Tibial artery (tissue), 4 donors: Measurements from ENCODE around the gene FGF14.

Source experiments
- DNase-seq, 2 donors: peaks; one replicate each; pipeline ENCODE4 v3.0.0-alpha.2; 2019
- H3K27ac ChIP-seq, 2 donors: fragments of 200-600 bp; sonication (generic) in 1 of 2; 1 replicate in 1 of 2; 2 replicates in 1 of 2; pipeline ENCODE4 v1.5.1; 2018 to 2019; ENCODE audit warnings: mild to moderate bottlenecking in 1 of 2
- H3K27me3 ChIP-seq, 2 donors: fragments of 200-600 bp; sonication (generic) in 1 of 2; one replicate each; pipeline versions ENCODE4 v1.5.1 to v1.6.0; 2016 to 2019
- H3K36me3 ChIP-seq, 3 donors: fragments of 200-600 bp; sonication (generic) in 2 of 3; one replicate each; pipeline ENCODE4 v1.5.1; 2016 to 2019; ENCODE audit warnings: mild to moderate bottlenecking in 2 of 3
- H3K4me1 ChIP-seq, 4 donors: fragments of 200-600 bp; sonication (generic) in 2 of 4; 1 replicate in 3 of 4; 2 replicates in 1 of 4; pipeline ENCODE4 v1.5.1; 2016 to 2019
- H3K4me3 ChIP-seq, 2 donors: fragments of 200-600 bp; sonication (generic) in 1 of 2; 1 replicate in 1 of 2; 2 replicates in 1 of 2; pipeline ENCODE4 v1.5.1; 2018 to 2019; ENCODE audit warnings: mild to moderate bottlenecking in 2 of 2
- H3K9me3 ChIP-seq, 3 donors: fragments of 200-600 bp; sonication (generic) in 1 of 3; one replicate each; pipeline ENCODE4 v1.5.1; 2016 to 2019
- intact Hi-C: fragments of 100-400 bp; cut with DNase I; formaldehyde crosslinking; loops from one replicate; pipeline ENCODE4 v1.15.0; 2023; ENCODE audit warnings: low total_unique reads
- TF ChIP-seq, protein P1 (sequence below), 2 experiments: fragments of 200-600 bp in 1 of 2; fragments of 450-650 bp in 1 of 2; IDR thresholded peaks; one replicate each; pipeline ENCODE4 v1.5.1; 2017 to 2019; ENCODE audit warnings: antibody characterized with exemption in 2 of 2, mild to moderate bottlenecking in 1 of 2, moderate library complexity in 1 of 2

FGF14 gene

DNA sequence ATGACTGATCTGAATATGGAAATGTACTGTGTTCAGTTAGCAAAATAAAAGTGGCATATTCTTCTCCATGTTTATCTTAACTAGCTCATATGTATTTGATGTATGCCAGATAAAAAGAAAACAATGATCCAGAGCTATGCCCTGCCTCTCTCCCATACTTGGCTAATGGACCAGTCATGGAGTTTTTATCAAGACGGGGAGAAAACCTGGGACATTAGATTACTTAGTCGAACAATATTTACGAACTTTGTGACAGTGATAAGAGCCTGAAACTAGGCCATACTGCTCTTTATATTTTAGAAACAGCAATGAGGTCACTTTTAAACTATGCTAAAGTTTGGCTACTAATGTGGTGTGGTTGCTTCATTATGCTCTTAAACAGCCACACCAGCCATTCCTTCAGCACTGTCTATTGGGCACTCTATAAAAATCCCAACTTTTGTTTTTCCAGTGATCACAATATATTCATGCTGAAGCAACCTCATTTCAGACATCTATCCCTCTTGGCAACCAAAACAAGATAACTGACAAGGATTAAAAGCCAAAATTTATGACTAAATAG is 265.0 kb downstream of the FGF14 start:
- no peaks in the 10 kb centered on the region for H3K9me3 ChIP-seq
- TF ChIP-seq, protein P1, sequence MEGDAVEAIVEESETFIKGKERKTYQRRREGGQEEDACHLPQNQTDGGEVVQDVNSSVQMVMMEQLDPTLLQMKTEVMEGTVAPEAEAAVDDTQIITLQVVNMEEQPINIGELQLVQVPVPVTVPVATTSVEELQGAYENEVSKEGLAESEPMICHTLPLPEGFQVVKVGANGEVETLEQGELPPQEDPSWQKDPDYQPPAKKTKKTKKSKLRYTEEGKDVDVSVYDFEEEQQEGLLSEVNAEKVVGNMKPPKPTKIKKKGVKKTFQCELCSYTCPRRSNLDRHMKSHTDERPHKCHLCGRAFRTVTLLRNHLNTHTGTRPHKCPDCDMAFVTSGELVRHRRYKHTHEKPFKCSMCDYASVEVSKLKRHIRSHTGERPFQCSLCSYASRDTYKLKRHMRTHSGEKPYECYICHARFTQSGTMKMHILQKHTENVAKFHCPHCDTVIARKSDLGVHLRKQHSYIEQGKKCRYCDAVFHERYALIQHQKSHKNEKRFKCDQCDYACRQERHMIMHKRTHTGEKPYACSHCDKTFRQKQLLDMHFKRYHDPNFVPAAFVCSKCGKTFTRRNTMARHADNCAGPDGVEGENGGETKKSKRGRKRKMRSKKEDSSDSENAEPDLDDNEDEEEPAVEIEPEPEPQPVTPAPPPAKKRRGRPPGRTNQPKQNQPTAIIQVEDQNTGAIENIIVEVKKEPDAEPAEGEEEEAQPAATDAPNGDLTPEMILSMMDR (IDR thresholded peaks at IDR 0.05), result no peak
- H3K27me3 ChIP-seq, result no peaks in the 10 kb centered on the region
- no peak for DNase-seq
- intact Hi-C loops, result no loop called here
- no peak overlapping the region for H3K27ac ChIP-seq
- peaks cover 0 to 8% (median 0%) of the 10 kb centered on the region in 4 donors for H3K4me1 ChIP-seq
- H3K36me3 ChIP-seq, result no peaks in the 10 kb centered on the region
- no peak overlapping the region for H3K4me3 ChIP-seq

DNA sequence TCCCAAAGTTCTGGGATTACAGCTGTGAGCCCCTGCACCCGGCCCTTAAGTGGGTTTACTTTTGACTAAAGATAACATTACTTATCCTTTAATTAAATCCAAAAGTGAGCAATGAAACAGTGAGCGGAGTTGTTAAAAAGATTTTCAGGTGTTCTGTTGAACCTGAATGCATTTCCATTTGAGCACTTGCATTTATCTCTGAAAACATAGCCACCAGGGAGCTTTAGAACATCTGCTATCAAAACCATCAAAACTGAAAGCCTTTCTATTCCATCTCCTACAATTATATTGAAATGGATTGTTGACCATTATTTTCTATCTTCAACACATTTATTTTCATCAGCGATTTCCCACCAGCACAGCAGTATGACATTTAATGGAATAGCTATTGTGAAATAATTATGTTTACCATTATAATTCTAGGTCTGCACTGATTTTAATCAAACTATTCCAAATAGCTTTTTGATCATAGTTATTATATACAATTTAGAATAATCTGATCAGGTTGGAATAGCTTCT is 269.0 kb downstream of the FGF14 start:
- Histone ChIP-seq H3K4me1 (peaks cover 0 to 6% (median 0%) of the 10 kb centered on the region in 4 donors), H3K4me3 (no peak overlapping the region), H3K27me3 (no peaks in the 10 kb centered on the region), H3K36me3 (no peaks in the 10 kb centered on the region), H3K27ac (no peak overlapping the region), H3K9me3 (no peaks in the 10 kb centered on the region)
- intact Hi-C loops, result no loop called here
- DNase-seq, result no peak
- TF ChIP-seq, protein P1 (IDR thresholded peaks at IDR 0.05), result no peak

DNA sequence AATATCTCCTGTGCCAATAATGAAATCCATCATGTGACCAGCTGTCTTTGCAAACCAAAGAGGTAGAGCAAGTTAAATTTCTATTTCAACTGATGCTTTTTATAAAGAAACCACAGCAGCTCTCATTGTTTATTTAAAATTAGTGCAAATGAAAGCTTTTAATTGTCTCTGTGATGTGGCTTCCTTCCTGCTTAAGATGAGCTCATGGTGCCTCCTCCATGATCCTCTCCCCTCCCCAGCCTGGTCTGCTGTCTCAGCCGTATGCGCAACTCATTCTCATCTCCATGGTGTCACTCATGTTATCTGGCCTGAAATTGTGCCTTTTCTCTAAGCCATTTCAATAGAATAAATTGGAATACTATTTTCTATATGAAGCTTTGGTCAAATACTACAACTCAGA is 270.6 kb downstream of the FGF14 start:
- H3K4me3 ChIP-seq, result no peak overlapping the region
- H3K9me3 ChIP-seq, result no peaks in the 10 kb centered on the region
- H3K36me3 ChIP-seq, result no peaks in the 10 kb centered on the region
- H3K4me1 ChIP-seq, result no peaks in the 10 kb centered on the region
- TF ChIP-seq, protein P1 (IDR thresholded peaks at IDR 0.05), result no peak
- DNase-seq, result no peak
- H3K27me3 ChIP-seq, result no peaks in the 10 kb centered on the region
- no peak overlapping the region for H3K27ac ChIP-seq
- intact Hi-C loops, result no loop called here

DNA sequence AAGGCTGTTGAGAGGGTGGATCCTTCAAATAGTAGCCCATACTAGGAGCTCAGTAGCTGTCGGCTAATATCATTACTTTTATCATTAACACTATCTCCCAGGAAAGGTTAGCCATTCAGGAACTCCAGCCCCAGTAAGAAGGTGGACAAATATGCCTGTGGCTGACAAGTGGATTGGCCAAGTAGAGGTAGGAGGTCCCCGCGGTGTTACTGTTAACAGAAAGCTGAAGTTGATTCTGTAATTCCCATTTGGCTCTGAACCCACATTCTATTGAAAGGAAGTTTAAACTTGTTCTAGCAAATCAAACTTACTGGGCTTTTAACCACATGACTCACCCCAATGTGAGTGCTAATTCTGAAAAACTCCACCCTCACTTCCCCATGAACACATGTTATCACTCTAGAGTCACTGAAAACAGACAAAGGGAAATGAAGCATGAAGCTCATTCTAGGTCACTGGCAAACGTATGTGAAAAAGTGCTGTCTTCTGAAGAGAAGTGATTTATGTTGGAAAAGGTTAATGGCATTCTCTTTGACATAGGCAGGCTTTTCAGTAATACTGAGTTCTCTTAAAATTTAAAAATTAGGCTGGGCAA is 273.5 kb downstream of the FGF14 start:
- H3K4me1 ChIP-seq, result no peaks in the 10 kb centered on the region
- H3K9me3 ChIP-seq, result no peaks in the 10 kb centered on the region
- intact Hi-C loops, result no loop called here
- H3K27ac ChIP-seq, result no peak overlapping the region
- DNase-seq, result no peak
- H3K36me3 ChIP-seq, result no peaks in the 10 kb centered on the region
- H3K4me3 ChIP-seq, result no peak overlapping the region
- TF ChIP-seq, protein P1 (IDR thresholded peaks at IDR 0.05), result no peak
- H3K27me3 ChIP-seq, result no peaks in the 10 kb centered on the region

DNA sequence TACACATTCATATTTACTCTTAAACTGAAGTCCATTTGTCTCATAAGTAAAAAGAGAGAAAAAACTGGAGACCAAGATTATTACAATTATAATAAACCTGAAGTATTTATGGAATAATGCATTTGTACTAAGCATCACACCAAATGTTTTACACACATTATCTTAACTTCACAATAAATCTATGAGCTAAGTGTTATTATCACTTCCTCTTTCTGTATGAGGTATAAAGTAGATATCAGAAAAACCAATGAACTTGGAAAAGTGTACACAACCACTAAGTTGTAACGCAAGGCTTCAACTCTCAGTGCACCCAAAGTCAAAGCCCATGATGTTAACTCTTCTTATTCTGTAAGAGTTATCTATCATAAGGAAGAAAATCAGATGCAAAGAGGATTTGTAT is 274.7 kb downstream of the FGF14 start:
- H3K36me3 ChIP-seq, result no peaks in the 10 kb centered on the region
- TF ChIP-seq, protein P1 (IDR thresholded peaks at IDR 0.05), result no peak
- no peak for DNase-seq
- H3K9me3 ChIP-seq, result no peaks in the 10 kb centered on the region
- no peak overlapping the region for H3K4me3 ChIP-seq
- H3K27me3 ChIP-seq, result no peaks in the 10 kb centered on the region
- intact Hi-C loops, result no loop called here
- no peaks in the 10 kb centered on the region for H3K4me1 ChIP-seq
- no peak overlapping the region for H3K27ac ChIP-seq
